GM18909 (cell line): ENCODE results near the gene PFKM.

Source experiments
- ATAC-seq: cut with Tn5 transposase; IDR thresholded peaks from one replicate; pipeline ENCODE4 v1.9.1; 2021; ENCODE audit warnings: mild to moderate bottlenecking; ENCODE audit not compliant: unreplicated experiment, poor library complexity

PFKM gene

DNA sequence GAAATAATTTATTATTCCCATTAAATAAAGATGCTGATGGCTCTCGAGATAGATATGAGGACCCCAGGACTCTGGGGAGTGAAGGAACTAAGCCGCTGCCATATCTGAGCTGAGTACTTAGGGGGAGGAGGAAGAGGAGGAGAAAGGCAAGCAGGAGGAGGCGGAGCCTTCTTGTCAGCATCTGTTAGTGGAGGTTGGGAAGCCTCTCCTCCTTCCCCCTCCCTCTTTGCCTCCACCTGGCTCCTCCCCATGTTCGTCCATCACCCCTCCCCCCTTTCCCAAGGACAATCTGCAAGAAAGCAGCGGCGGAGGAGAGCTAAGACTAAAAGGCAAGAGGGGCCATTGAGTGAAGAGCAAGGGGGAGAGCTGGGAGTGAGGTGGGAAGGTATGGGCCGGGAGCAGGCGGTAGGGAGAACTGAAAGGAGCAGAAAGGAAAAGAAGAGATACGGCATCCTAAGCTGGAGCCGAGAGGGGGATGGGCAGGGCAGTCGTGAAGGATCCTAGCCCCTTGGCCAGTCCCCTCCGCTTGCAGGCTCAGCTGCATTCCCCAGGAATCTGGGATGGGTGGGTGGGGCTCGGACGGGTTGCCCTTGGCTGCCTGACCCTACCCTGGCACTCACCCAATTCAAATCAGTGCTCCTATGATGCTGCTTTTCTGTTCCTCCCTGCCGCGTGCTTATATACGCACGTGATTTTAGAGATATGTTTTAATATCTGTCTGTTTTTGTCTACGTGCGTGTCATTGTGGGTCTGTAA lies at the start of gene PFKM:
TSS of gene PFKM (plus strand) at position 287 of the 756 bp plus-strand sequence. CDS start 3,411 bp downstream, outside the sequence.
- peak; percentile 100 for ATAC-seq

DNA sequence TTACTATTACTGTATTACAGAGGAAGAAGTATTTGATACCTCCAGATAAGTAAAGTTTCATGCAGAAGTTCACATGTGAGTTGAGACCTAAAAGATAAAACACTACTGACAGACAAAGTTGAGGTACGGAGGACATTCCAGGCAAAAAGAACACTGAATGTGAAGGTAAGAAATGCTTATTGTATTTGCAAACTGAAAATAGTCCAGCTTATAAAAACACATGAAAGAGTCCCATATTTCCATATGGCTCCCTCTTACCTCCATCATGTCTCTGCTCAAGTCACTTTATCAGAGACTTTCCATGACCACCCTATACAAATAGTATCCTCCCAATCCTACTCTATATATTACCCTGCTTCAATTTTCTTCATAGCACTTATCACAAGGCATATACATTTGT lies 49.1 kb upstream of the PFKM start:
- ATAC-seq = no peak

DNA sequence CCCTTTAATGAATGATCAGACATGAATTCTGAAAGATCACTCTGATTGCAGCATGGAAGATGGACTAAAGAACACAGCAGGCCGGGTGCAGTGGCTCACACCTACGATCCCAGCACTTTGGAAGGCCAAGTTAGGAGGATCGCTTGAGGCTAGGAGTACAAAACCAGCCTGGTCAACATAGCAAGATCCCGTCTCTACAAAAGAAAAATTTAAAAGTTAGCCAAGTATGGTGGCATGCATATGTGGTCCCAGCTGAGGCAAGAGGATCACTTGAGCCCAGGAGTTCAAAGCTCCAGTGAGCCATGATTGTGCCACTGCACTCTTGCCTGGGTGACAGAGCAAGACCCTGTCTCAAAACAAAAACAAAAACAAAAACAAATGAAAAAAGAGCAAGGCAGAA lies 48.4 kb upstream of the PFKM start:
- no peak for ATAC-seq

DNA sequence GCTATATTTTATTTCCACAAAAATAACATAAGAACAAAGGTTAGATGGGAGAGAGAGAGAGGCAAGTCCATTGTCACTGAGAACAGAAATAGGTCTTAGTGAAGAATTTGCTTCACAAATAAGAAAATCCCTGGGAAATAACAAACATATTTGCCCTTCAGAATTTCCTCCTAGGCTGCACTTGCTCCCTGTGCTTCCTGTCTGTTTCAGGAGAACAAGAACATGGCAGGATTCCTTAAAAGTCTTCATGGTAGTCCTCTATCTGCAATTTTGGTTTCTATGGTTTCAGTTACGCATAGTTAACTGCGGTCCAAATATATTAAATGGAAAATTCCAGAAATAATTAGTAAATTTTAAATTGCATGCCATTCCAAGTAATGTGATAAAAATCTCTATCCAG lies 47.4 kb upstream of the PFKM start:
- no peak for ATAC-seq

DNA sequence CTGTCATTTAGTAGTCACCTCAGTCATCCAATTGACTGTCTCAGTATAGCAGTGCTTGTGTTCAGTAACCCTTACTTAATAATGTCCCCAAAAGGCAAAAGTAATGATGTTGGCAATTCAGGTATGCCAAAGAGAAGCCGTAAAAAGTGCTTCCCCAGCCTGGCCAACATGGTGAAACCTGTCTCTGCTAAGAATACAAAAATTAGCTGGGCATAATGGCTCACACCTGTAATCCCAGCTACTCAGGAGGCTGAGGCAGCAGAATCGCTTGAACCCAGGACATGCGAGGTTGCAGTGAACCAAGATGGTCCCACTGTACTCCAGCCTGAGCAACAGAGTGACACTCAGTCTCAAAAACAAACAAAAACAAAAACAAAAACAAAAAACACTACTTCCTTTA lies 46.9 kb upstream of the PFKM start:
- no peak for ATAC-seq

DNA sequence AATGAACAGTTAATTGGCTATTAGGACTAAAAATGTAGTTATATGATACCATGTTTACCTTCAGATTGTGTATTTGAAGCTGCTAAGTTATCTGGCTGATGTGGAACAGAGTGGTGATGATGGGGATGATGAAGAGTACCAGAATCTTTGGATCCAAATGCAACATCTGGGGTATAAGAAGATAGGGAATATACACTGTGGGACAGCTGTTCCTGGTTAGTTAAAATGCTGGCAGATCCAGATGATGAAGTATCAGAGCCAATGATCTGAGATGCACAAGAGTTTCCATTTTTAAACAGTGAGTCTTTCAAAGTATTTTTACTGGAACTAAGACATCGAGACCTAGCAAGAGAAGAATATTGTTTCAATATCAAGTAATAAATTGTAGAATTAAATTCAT lies 44.9 kb upstream of the PFKM start:
- no peak for ATAC-seq

DNA sequence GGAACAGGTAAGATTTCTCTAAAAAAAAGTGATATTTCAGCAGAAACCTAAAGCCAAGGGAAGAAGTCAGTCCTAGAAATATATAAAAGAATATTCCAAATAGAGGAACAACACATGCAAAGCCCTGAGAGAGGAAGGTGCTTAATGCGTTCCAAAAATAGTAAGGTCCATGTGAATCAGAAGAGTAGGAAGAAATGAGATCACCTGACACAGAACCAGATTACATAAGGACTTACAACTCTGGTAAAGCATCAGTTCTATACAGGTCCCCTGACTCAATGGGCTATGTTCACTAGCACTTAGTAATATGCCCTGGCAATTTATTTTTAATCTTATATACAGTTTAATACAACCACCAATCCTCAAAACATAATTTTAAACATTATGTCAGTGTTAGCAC lies 43.3 kb upstream of the PFKM start:
- ATAC-seq = no peak

DNA sequence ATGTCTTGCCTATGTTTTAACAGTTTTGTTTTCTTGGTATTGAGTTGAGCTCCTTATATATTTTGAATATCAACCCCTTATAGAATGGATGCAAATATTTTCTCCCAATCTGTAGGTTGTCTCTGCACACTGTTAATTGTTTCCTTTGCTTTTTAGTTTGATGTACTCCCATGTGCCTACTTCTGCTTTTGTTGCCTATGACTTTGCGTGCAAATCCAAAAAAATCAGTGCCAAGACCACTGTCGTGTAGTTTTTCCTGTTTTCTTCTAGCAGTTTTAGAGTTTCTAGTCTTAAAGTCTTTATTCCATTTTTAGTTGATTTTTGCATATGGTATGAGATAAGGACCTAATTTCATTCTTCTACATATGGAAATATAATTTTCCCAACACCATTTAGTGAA lies 42.1 kb upstream of the PFKM start:
- ATAC-seq = no peak

DNA sequence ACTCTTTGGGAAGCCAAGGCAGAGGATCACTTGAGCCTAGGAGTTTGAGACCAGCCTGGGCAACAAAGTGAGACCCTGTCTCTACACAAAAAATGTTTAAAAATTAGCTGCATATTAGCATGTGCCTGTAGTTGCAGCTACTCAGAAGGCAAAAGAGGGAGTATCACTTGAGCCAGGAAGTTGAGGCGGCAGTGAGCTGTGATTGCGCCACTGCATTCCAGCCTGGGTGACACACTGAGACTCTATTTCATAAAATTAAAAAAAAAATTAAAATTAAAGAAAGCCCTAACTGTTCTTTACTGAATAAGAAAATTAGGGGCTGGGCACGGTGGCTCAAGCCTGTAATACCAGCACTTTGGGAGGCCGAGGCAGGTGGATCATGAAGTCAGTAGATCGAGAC lies 40.3 kb upstream of the PFKM start:
- no peak for ATAC-seq

DNA sequence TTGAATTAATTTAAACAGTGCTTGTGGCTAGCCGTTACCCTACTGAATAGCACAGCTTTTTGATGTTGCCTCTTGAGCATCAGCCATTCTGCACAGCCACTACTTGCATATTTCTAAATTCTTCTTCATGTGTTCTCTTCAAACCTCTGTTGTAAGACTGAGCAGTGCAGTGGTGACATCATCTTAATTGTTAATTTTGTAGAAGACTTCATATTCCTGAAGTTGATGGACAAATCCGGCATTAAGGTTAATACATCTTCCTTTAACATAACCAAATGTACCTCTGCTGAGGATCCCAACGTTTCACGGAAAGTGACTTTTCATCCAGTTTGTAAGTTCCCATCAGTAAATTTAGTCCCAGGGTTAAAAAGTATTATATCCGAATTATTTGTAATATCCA lies 38.9 kb upstream of the PFKM start:
- ATAC-seq = no peak

DNA sequence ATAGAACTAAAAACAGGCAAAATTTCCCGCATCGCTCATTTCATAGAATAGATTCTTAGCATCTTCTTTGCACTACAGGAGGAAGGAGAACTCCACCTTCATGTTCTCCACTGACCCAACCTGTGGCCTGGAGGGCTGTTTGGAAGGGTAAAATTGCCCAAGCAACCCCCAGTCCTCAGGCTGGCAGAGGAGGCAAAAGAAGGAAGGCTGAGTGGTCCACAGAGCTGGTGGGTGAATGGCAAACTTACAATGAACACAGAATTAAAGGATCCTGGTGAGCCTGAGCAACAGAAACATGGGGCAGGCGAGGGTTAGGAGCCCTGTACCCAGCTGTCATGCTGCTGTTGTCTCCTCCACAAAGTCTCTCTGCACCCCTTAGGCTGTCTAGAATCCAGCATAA lies 38.3 kb upstream of the PFKM start:
- no peak for ATAC-seq

DNA sequence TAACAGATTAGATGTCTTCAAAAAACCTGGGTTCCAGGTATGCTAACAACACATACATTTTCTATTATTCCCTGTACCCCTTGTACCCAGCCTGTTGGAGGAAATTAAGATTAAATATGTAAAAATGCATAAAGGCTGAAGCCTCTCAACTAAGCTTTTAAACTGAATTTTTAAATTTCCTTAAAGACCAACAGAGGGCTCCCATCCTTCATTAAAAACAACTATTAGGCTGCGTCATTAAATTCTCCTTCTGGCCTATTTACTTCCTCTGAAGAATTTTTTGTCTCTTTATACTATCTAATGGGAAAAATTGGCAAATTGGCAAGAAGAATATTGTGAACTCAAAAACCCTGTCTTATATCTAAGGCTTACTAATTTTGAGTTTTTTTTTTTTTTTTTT lies 35.1 kb upstream of the PFKM start:
- no peak for ATAC-seq

DNA sequence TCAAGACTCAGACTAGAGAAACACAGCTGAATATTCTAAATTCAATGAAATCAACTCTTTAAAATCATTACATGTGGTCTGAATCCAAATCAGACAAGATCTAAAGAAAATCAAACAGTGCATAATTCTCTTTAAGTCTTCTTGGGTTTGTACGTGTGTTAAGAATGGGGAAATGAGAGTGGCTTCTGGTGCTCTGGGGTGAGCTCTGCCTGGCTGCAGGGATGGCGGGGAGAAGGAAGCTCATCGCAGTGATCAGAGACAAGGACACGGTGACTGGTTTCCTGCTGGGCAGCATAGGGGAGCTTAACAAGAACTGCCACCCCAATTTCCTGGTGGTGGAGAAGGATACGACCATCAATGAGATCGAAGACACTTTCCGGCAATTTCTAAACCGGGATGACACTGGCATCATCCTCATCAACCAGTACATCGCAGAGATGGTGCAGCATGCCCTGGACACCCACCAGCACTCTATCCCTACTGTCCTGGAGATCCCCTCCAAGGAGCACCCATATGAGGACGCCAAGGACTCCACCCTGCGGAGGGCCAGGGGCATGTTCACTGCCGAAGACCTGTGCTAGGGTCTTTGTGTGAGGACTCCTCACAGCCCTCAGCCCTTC lies 34.2 kb upstream of the PFKM start:
- ATAC-seq = no peak

DNA sequence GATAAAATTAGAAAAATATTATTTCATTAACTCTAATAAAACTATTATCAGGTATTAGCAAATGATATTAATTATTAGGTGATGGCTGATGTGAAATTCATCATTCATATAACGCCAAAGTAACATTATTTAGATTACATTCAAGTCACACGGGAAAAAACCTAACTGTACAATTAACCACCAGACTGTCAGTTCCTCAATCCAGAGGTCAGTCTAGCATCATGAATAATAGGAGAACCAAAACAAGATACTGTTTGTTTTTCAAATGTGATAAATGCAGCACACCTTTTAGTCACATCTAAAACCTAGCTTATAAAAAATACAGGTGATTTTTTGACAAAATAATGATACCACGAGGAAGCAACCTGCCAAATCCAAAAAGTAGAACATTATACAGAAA lies 32.8 kb upstream of the PFKM start:
- no peak for ATAC-seq

DNA sequence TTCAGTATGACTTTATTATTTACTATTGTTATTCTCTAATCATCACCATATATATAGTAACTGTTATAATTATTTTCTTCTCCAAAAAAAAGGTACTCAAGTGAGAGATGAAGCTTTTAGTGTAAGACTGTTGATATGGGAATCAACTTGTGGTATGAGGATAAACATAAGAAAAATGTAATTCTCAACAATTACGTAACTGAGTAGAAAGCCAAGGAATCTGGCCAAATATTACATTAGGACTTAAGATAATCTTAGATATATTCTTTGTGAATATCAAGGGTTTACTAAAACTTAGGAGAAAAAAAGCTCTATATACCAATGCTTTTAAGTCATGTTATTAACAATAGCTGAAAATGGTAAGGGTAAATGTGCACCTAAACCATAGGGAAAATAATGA lies 26.6 kb upstream of the PFKM start:
- ATAC-seq = no peak

DNA sequence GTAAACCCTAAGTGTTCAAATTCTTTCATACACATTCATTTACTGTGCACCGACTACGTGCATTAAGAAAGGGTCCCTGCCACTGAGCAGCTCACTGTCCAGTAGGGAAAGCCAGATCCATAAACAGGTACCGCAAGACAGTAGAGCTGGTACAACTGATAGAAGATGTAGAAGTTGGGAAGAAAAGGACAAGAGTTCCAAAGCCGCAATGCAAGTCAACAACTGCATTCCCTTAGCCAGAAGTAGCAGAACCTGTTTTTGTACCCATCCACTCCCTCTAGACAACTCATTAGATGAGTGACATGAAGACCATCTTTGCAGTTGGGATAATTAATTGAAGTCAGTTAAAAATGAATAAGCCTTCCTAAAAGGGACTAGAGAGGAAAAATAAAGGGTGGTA lies 14.6 kb upstream of the PFKM start:
- no peak for ATAC-seq

DNA sequence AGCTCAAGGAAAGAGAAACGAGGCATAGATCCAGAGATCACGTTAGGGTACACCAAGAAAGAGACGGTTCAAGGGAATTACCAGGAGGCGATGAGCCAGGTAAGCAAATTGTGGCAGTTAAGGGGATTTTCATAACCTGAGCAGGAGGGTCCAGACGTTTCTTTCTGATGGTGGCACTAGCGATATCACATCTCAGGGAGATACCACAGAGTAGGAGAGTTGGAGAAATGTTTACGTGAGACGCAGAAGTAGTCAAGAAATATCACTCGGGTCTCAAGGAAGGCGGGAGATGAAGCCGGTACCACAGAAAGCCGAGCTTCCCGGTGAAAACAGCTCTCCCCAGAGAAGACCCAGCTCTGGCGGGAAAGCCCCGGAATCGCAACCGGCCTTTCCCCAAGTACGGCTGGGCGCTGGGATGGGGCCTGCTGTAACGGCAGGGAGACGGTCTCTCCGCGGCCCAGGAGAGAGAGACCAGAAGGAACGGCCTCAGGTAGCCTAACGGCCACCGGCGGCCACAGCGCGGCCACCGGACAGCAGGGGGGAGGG lies 13.8 kb upstream of the PFKM start:
- peak; percentile 20 for ATAC-seq

DNA sequence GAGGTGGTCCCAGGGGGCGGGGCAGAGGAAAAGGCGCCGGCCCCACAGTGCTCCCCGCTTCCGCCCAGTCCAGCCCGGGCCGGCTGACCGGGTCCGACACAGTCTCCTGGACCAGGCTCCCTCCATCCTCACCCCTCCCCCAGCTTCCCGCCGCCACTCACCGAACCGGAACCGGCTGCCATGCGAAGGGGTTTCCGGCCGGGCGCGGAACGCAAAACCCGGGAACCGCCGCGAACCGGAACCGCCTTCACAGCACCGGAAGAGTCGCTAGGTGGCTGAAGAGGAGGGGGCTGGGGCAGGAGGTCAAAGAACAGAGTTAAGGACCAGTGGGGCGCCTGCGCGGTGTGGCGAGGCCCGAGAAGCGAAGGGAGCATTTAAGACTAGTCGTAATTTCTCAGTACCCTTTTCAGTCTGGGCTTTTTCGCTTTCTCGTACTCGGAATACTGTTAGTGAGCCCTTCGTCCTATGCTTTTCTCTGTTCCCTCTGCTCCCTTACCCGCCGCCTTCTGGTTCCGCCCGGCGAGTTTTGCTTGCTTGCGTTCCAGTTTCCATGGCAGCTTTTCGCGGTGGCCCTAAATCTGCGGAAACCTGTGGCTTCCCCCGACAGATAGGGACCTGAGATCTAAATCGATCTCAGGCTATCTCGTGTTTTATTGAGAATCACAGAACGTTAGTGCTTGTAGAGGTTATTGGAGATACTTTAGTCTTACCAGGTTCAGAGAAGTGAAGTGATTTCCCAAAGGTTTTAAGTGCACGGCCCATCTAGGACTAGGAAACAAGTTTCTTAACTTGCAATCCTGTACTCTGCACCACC lies 13.1 kb upstream of the PFKM start, which contains the start of gene SENP1:
TSS of gene SENP1 (minus strand) at position 213 of the 814 bp plus-strand sequence. CDS start 4,607 bp downstream, outside the sequence.
- peak; percentile 78 for ATAC-seq

DNA sequence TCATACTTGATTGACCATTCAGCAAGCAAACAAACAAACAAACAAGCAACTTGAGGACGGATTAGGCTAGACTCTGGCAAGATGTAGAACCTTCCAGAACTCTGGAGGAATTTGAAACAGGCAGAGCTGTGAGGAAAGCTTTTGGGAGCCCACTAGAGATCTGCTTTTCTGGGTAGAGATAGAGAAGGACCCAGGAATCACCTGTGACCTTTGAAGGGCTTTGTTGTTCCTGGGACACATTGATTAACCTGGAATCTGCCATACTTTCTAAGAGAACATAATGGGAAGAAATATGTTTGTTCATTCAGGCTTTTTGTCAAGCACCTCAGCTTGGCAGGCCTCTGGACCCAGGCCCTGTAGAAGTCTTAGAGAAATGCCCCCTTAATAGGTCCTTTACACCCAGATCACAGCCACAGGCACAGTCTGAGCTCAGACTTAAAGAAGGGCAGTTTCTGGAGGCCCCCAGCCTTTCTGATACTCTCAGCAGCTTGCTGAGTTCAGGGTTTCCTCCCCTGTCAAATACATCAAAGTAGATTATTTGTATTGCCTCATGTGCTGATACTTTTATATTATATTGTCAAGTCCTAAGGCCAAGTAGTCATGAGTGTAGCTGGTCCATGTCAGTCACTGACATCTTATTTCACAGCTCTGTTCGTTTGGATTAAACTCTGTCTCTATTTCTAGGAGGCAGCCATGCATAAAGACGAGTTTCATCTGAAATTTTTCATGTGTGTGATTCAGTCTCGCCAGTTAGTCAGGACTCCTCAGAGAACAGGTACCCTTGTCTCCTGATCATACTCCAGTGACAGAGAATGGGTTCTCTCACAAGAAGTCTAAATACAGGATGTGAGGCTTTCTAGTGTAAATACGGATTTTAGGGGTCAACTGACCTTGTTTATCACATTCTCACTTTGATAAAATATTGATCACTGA lies 12.2 kb upstream of the PFKM start:
- no peak for ATAC-seq

DNA sequence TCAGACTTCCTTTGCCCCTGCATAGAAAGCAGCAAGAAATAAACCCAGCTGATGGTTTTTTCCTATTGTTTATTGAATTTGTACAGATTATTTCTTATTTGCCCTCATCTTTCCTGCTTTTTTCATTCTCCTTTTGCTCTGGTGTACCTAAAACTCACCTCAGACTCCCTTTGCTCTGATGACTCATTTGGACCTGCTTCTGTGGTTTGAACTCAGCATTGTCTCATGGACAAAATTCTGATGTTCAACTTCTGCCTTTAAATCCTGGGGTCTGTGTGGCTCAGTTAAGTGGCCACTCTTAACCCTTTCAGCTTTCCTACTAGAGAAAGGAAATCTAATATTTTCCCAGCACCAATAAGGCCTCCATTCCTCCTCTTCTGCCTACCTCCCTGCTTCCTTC lies 9.7 kb upstream of the PFKM start:
- no peak for ATAC-seq
